K562 (cell line): Measurements from ENCODE around the gene TNIP1.

Experiments used
- GABPA ChIP-seq: fragments of 200-800 bp; sonication (Bioruptor generic); conservative IDR thresholded peaks from 2 replicates; pipeline ENCODE4 v1.6.1; 2016; ENCODE audit warnings: low read depth, missing genetic modification characterization, missing compliant biosample characterization
- HDAC1 ChIP-seq, 2 experiments: fragments of 450-650 bp; IDR thresholded peaks; 2 replicates each; pipeline ENCODE4 v1.6.1; 2016 to 2017; ENCODE audit warnings: inconsistent platforms in 1 of 2, mild to moderate bottlenecking in 1 of 2, moderate library complexity in 1 of 2
- POLR2A ChIP-seq: fragments of 450-650 bp; conservative IDR thresholded peaks from 2 replicates; pipeline ENCODE4 v1.6.1; 2016
- ZKSCAN3 ChIP-seq: fragments of 250-450 bp; sonication (Bioruptor Pico); IDR thresholded peaks from 2 replicates; pipeline ENCODE4 v1.4.0; 2020
- TF ChIP-seq, protein P1 (sequence below): fragments of 250-450 bp; sonication (Bioruptor Pico); IDR thresholded peaks from 2 replicates; pipeline ENCODE4 v1.4.0; 2020; ENCODE audit warnings: mild to moderate bottlenecking, moderate library complexity
- TF ChIP-seq, protein P2 (sequence below), 3 experiments: IDR thresholded peaks in 2 of 3; conservative IDR thresholded peaks in 1 of 3; 2 replicates each; pipeline ENCODE4 v1.5.1; 2011 to 2012; ENCODE audit warnings: low read length in 3 of 3, mild to moderate bottlenecking in 3 of 3, control low read depth in 2 of 3, improper control_type of control experiment in 1 of 3, inconsistent platforms in 1 of 3, low read depth in 1 of 3, mixed read lengths in 1 of 3, moderate library complexity in 1 of 3; ENCODE audit not compliant: insufficient read depth in 2 of 3
- TF ChIP-seq, protein P3 (sequence below): IDR thresholded peaks from 3 replicates; pipeline ENCODE4 v1.6.1; 2011; ENCODE audit warnings: borderline replicate concordance, mild to moderate bottlenecking; ENCODE audit not compliant: insufficient read length, insufficient read depth

DNA sequence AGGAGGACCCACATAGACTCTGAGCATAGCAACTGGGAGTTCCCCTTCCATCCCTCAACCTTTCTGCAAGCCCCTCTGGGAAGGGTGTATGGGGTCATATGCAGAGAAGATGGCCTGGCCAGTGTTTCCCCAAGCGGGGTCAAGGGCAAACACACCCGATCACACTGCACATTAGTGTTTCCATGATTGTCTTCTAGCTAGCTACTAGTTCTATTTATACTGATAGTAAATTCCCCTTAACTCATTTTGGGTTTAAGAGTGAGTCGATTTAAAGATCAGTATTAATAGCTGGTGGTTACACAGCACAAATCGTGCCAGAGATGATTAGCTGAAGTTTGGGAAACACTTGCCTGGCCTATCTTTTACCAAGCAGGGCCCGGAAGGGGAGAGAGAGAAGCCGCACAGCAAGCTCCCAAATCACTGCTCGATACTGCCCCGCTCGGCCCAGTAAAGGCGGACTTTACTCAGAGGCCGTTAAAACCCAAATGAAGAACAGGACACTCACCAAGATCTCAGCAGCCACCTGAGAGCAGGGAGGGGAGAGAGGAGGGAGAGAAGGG is 29.4 kb upstream of the TNIP1 start:
- TF ChIP-seq POLR2A (no peak), ZKSCAN3 (CRISPR knock-in tag) (no peak), HDAC1 (IDR thresholded peaks at IDR 0.05) (no peak), GABPA (no peak)
- TF ChIP-seq, protein P1, sequence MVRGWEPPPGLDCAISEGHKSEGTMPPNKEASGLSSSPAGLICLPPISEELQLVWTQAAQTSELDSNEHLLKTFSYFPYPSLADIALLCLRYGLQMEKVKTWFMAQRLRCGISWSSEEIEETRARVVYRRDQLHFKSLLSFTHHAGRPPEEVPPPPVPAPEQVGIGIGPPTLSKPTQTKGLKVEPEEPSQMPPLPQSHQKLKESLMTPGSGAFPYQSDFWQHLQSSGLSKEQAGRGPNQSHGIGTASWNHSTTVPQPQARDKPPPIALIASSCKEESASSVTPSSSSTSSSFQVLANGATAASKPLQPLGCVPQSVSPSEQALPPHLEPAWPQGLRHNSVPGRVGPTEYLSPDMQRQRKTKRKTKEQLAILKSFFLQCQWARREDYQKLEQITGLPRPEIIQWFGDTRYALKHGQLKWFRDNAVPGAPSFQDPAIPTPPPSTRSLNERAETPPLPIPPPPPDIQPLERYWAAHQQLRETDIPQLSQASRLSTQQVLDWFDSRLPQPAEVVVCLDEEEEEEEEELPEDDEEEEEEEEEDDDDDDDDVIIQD = no peak
- TF ChIP-seq, protein P2, sequence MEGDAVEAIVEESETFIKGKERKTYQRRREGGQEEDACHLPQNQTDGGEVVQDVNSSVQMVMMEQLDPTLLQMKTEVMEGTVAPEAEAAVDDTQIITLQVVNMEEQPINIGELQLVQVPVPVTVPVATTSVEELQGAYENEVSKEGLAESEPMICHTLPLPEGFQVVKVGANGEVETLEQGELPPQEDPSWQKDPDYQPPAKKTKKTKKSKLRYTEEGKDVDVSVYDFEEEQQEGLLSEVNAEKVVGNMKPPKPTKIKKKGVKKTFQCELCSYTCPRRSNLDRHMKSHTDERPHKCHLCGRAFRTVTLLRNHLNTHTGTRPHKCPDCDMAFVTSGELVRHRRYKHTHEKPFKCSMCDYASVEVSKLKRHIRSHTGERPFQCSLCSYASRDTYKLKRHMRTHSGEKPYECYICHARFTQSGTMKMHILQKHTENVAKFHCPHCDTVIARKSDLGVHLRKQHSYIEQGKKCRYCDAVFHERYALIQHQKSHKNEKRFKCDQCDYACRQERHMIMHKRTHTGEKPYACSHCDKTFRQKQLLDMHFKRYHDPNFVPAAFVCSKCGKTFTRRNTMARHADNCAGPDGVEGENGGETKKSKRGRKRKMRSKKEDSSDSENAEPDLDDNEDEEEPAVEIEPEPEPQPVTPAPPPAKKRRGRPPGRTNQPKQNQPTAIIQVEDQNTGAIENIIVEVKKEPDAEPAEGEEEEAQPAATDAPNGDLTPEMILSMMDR (IDR thresholded peaks at IDR 0.05 in 2 of 3, conservative IDR thresholded peaks at IDR 0.05 in 1 of 3; ENCODE audit: insufficient read depth in 2 of 3, low read depth in 1 of 3, low read length in 3 of 3) = no peak
- TF ChIP-seq, protein P3, sequence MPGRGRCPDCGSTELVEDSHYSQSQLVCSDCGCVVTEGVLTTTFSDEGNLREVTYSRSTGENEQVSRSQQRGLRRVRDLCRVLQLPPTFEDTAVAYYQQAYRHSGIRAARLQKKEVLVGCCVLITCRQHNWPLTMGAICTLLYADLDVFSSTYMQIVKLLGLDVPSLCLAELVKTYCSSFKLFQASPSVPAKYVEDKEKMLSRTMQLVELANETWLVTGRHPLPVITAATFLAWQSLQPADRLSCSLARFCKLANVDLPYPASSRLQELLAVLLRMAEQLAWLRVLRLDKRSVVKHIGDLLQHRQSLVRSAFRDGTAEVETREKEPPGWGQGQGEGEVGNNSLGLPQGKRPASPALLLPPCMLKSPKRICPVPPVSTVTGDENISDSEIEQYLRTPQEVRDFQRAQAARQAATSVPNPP = no peak
